ENCODE data around the gene MARCHF10. TPM values are rescaled to one million over a fixed set of nuclear protein-coding genes. Genes with fewer than 3 reads are reported as not detected.

MARCHF10 gene
- total RNA-seq, 4 donors from 2014 or later, result 2.1 TPM; not detected in 3

GRCh38 chr17:62774338-62774737, 33.8 kb downstream of the MARCHF10 start:
- intact Hi-C loops (cut with DNase I; ENCODE audit: low total_unique reads) (no loop called here), in situ Hi-C loops (cut with MboI; ENCODE audit: low pct_ligation_motif_present in 1 of 4, low pct_unique_long_range_greater_than_20kb in 1 of 4, low sequenced_read_pairs in 3 of 4) (no loop called here)
- H3K4me3 ChIP-seq, result no peak overlapping the region
- TF ChIP-seq POLR2A (IDR thresholded peaks at IDR 0.05), result no peak
- TF ChIP-seq EP300 (IDR thresholded peaks at IDR 0.05; ENCODE audit: low read depth), result no peak
- no peak for TF ChIP-seq CTCF (IDR thresholded peaks at IDR 0.05)
- no peak for TF ChIP-seq POLR2AphosphoS5 (IDR thresholded peaks at IDR 0.05)
- H3K4me1 ChIP-seq, result no peaks in the 10 kb centered on the region
- WGBS, 2 donors (ENCODE audit: low coverage in 1 of 2), result 57% methylated on average over 5 of the region's 5 CpGs; no CpG with 5 or more reads in 1 of the 2 donors
- H3K27me3 ChIP-seq, result no peaks in the 10 kb centered on the region
- no peaks in the 10 kb centered on the region for H3K36me3 ChIP-seq
- DNase-seq, result no peak
- H3K27ac ChIP-seq, result no peak overlapping the region
- no peaks in the 10 kb centered on the region for H3K9me3 ChIP-seq

GRCh38 chr17:62767997-62768396, 40.1 kb downstream of the MARCHF10 start:
- TF ChIP-seq POLR2A (IDR thresholded peaks at IDR 0.05), result no peak
- TF ChIP-seq CTCF (IDR thresholded peaks at IDR 0.05), result no peak
- TF ChIP-seq EP300 (IDR thresholded peaks at IDR 0.05; ENCODE audit: low read depth), result no peak
- TF ChIP-seq POLR2AphosphoS5 (IDR thresholded peaks at IDR 0.05), result no peak
- in situ Hi-C loops (cut with MboI; ENCODE audit: low pct_ligation_motif_present in 1 of 4, low pct_unique_long_range_greater_than_20kb in 1 of 4, low sequenced_read_pairs in 3 of 4), result no loop called here
- Histone ChIP-seq H3K27ac (no peak overlapping the region), H3K4me3 (no peak overlapping the region), H3K9me3 (no peaks in the 10 kb centered on the region), H3K36me3 (no peaks in the 10 kb centered on the region), H3K4me1 (no peaks in the 10 kb centered on the region), H3K27me3 (no peaks in the 10 kb centered on the region)
- intact Hi-C loops (cut with DNase I; ENCODE audit: low total_unique reads), result no loop called here
- WGBS, 2 donors (ENCODE audit: low coverage in 1 of 2), result 82 to 93% methylated on average over 2 to 5 of the region's 5 CpGs
- no peak for DNase-seq

- DNase-seq, result no peak
- intact Hi-C loops (cut with DNase I; ENCODE audit: low total_unique reads) (no loop called here), in situ Hi-C loops (cut with MboI; ENCODE audit: low pct_ligation_motif_present in 1 of 4, low pct_unique_long_range_greater_than_20kb in 1 of 4, low sequenced_read_pairs in 3 of 4) (no loop called here)
- no peaks in the 10 kb centered on the region for H3K4me1 ChIP-seq
- no peak overlapping the region for H3K4me3 ChIP-seq
- 76 to 81% methylated on average over 2 to 10 of the region's 10 CpGs for WGBS, 2 donors (ENCODE audit: low coverage in 1 of 2)
- no peaks in the 10 kb centered on the region for H3K36me3 ChIP-seq
- no peak for TF ChIP-seq POLR2AphosphoS5 (IDR thresholded peaks at IDR 0.05)
- no peak for TF ChIP-seq EP300 (IDR thresholded peaks at IDR 0.05; ENCODE audit: low read depth)
- no peak for TF ChIP-seq CTCF (IDR thresholded peaks at IDR 0.05)
- no peak for TF ChIP-seq POLR2A (IDR thresholded peaks at IDR 0.05)
- H3K27ac ChIP-seq, result no peak overlapping the region
- H3K27me3 ChIP-seq, result no peaks in the 10 kb centered on the region
- H3K9me3 ChIP-seq, result no peaks in the 10 kb centered on the region
These were observed 42.8 kb downstream of the MARCHF10 start for GRCh38 chr17:62765351-62765750.

- TF ChIP-seq POLR2AphosphoS5 (IDR thresholded peaks at IDR 0.05) (no peak), EP300 (IDR thresholded peaks at IDR 0.05; ENCODE audit: low read depth) (no peak), CTCF (IDR thresholded peaks at IDR 0.05) (no peak), POLR2A (IDR thresholded peaks at IDR 0.05) (no peak)
- Histone ChIP-seq H3K27ac (no peak overlapping the region), H3K9me3 (no peaks in the 10 kb centered on the region), H3K27me3 (no peaks in the 10 kb centered on the region), H3K4me3 (no peak overlapping the region), H3K4me1 (no peaks in the 10 kb centered on the region), H3K36me3 (no peaks in the 10 kb centered on the region)
- DNase-seq, result no peak
- in situ Hi-C loops (cut with MboI; ENCODE audit: low pct_ligation_motif_present in 1 of 4, low pct_unique_long_range_greater_than_20kb in 1 of 4, low sequenced_read_pairs in 3 of 4) (no loop called here), intact Hi-C loops (cut with DNase I; ENCODE audit: low total_unique reads) (no loop called here)
- 77 to 84% methylated on average over 7 to 15 of the region's 15 CpGs for WGBS, 2 donors (ENCODE audit: low coverage in 1 of 2)
These were observed 44.1 kb downstream of the MARCHF10 start for GRCh38 chr17:62763891-62764600.

Data from transverse colon (tissue), 4 donors.